OCI-LY1 (cell line): ENCODE data around the gene RAP2C.

ENCODE experiments used
- H2AFZ ChIP-seq: fragments of 200-600 bp; sonication (generic), shearing (Covaris generic); 2 replicates; pipeline ENCODE4 v1.6.0; 2014; ENCODE audit warnings: antibody characterized with exemption, mild to moderate bottlenecking, low read length
- H3F3A ChIP-seq: fragments of 200-600 bp; sonication (generic), shearing (Covaris generic); 2 replicates; pipeline ENCODE4 v1.6.0; 2014; ENCODE audit warnings: mild to moderate bottlenecking, antibody characterized with exemption, low read length, moderate library complexity; ENCODE audit not compliant: insufficient read depth
- H3K27ac ChIP-seq: fragments of 200-600 bp; sonication (generic); 2 replicates; pipeline ENCODE4 v1.5.1; 2014; ENCODE audit warnings: low read length, mixed run types, mild to moderate bottlenecking, low read depth; ENCODE audit not compliant: poor library complexity, severe bottlenecking
- H3K27me3 ChIP-seq: fragments of 200-600 bp; sonication (generic); 2 replicates; pipeline ENCODE4 v1.6.0; 2014; ENCODE audit warnings: antibody characterized with exemption, mild to moderate bottlenecking, low read length, moderate library complexity; ENCODE audit not compliant: insufficient read depth
- H3K36me3 ChIP-seq: fragments of 200-600 bp; sonication (generic); 2 replicates; pipeline ENCODE4 v1.6.1; 2014; ENCODE audit warnings: mild to moderate bottlenecking, antibody characterized with exemption, low read length, moderate library complexity, mixed read lengths; ENCODE audit not compliant: insufficient read depth
- H3K4me1 ChIP-seq: fragments of 200-600 bp; sonication (generic); 2 replicates; pipeline ENCODE4 v1.5.1; 2014; ENCODE audit warnings: mild to moderate bottlenecking, low read length, moderate library complexity; ENCODE audit not compliant: insufficient read depth, severe bottlenecking
- H3K4me2 ChIP-seq: fragments of 200-600 bp; sonication (generic), shearing (Covaris generic); 2 replicates; pipeline ENCODE4 v1.6.1; 2014; ENCODE audit warnings: low read length
- H3K4me3 ChIP-seq: fragments of 200-600 bp; sonication (generic); 2 replicates; pipeline ENCODE4 v1.5.1; 2014; ENCODE audit warnings: low read length, low read depth, mild to moderate bottlenecking, mixed read lengths; ENCODE audit not compliant: poor library complexity, severe bottlenecking
- H3K79me2 ChIP-seq: fragments of 200-600 bp; shearing (Covaris generic); 2 replicates; pipeline ENCODE4 v1.6.1; 2016; ENCODE audit warnings: mixed run types, low read length, mixed read lengths; ENCODE audit not compliant: insufficient read depth
- H3K9ac ChIP-seq: fragments of 200-600 bp; sonication (generic), shearing (Covaris generic); 2 replicates; pipeline ENCODE4 v1.6.1; 2014; ENCODE audit warnings: mild to moderate bottlenecking, low read length, mixed read lengths
- H3K9me2 ChIP-seq: fragments of 200-600 bp; sonication (generic), shearing (Covaris generic); 2 replicates; pipeline ENCODE4 v1.6.1; 2014; ENCODE audit warnings: low read depth, mild to moderate bottlenecking, low read length, mixed read lengths
- H3K9me3 ChIP-seq: fragments of 200-600 bp; shearing (Covaris generic); 2 replicates; pipeline ENCODE4 v1.6.1; 2014; ENCODE audit warnings: low read length, mixed read lengths
- H4K20me1 ChIP-seq: fragments of 200-600 bp; sonication (generic), shearing (Covaris generic); 2 replicates; pipeline ENCODE4 v1.6.0; 2016; ENCODE audit warnings: mild to moderate bottlenecking, low read length; ENCODE audit not compliant: insufficient read depth
- EZH2 ChIP-seq: fragments of 200-600 bp; sonication (generic), shearing (Covaris generic); IDR thresholded peaks from 2 replicates; pipeline ENCODE4 v1.8.0; 2017; ENCODE audit warnings: borderline replicate concordance, mixed run types, mild to moderate bottlenecking, antibody characterized with exemption, low read length, moderate library complexity, mixed read lengths
- TF ChIP-seq, protein P1 (sequence below): fragments of 200-600 bp; sonication (generic), shearing (Covaris generic); IDR thresholded peaks from 2 replicates; pipeline ENCODE4 v1.5.1; 2017; ENCODE audit warnings: mild to moderate bottlenecking, antibody characterized with exemption, low read length, moderate library complexity, mixed read lengths

Gene RAP2C

GRCh38 chrX:132171881-132172280, 47.4 kb downstream of the RAP2C start:
- Histone ChIP-seq H3K79me2 (no peaks in the 10 kb centered on the region), H3K27ac (no peak overlapping the region)

GRCh38 chrX:132171478-132171877, 47.8 kb downstream of the RAP2C start:
- Histone ChIP-seq H3K36me3 (no peaks in the 10 kb centered on the region), H3K79me2 (no peaks in the 10 kb centered on the region), H3K9ac (no peak overlapping the region), H3K9me3 (no peaks in the 10 kb centered on the region), H3F3A (no peaks in the 10 kb centered on the region), H3K4me3 (no peak overlapping the region), H3K27me3 (no peaks in the 10 kb centered on the region), H3K4me1 (no peaks in the 10 kb centered on the region), H4K20me1 (no peaks in the 10 kb centered on the region), H3K9me2 (no peaks in the 10 kb centered on the region), H2AFZ (no peak overlapping the region), H3K27ac (no peak overlapping the region), H3K4me2 (no peak overlapping the region)
- TF ChIP-seq, protein P1, sequence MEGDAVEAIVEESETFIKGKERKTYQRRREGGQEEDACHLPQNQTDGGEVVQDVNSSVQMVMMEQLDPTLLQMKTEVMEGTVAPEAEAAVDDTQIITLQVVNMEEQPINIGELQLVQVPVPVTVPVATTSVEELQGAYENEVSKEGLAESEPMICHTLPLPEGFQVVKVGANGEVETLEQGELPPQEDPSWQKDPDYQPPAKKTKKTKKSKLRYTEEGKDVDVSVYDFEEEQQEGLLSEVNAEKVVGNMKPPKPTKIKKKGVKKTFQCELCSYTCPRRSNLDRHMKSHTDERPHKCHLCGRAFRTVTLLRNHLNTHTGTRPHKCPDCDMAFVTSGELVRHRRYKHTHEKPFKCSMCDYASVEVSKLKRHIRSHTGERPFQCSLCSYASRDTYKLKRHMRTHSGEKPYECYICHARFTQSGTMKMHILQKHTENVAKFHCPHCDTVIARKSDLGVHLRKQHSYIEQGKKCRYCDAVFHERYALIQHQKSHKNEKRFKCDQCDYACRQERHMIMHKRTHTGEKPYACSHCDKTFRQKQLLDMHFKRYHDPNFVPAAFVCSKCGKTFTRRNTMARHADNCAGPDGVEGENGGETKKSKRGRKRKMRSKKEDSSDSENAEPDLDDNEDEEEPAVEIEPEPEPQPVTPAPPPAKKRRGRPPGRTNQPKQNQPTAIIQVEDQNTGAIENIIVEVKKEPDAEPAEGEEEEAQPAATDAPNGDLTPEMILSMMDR: no peak
- no peak for TF ChIP-seq EZH2

More at GRCh38 chrX:132171881-132172280, 47.4 kb downstream of the RAP2C start:
- H3K4me3 ChIP-seq: no peak overlapping the region
- H3K9me2 ChIP-seq: no peaks in the 10 kb centered on the region
- H3K9ac ChIP-seq: no peak overlapping the region
- H3K36me3 ChIP-seq: no peaks in the 10 kb centered on the region
- no peaks in the 10 kb centered on the region for H3K9me3 ChIP-seq
- H3K27me3 ChIP-seq: no peaks in the 10 kb centered on the region
- TF ChIP-seq, protein P1: no peak
- no peak for TF ChIP-seq EZH2
- no peak overlapping the region for H2AFZ ChIP-seq
- no peaks in the 10 kb centered on the region for H4K20me1 ChIP-seq
- no peaks in the 10 kb centered on the region for H3F3A ChIP-seq
- H3K4me1 ChIP-seq: no peaks in the 10 kb centered on the region
- no peak overlapping the region for H3K4me2 ChIP-seq

GRCh38 chrX:132169554-132169953, 49.7 kb downstream of the RAP2C start:
- Histone ChIP-seq H4K20me1 (no peaks in the 10 kb centered on the region), H3K27me3 (no peaks in the 10 kb centered on the region), H3K4me2 (no peak overlapping the region), H3K4me3 (no peak overlapping the region), H3K36me3 (no peaks in the 10 kb centered on the region), H3F3A (no peaks in the 10 kb centered on the region), H3K4me1 (no peaks in the 10 kb centered on the region), H3K9ac (no peak overlapping the region), H3K9me3 (no peaks in the 10 kb centered on the region), H3K79me2 (no peaks in the 10 kb centered on the region), H3K9me2 (no peaks in the 10 kb centered on the region), H2AFZ (no peak overlapping the region), H3K27ac (no peak overlapping the region)
- no peak for TF ChIP-seq EZH2
- TF ChIP-seq, protein P1: no peak
